Activated T-helper 1 cell treated with anti-CD3 and anti-CD28 coated beads, Interleukin-12 subunit alpha, Interleukin-12 subunit beta, Interleukin-2, Interleukin-4 antibody, amounts not matched to agents 30 ng/mL and 10 ng/mL and 1 ng/mL, durations not matched to agents 14 hours and 24 hours and 36 hours (primary cell): ENCODE results near the gene IL17B. TPM values are rescaled to one million over a fixed set of nuclear protein-coding genes. Genes with fewer than 3 reads are reported as not detected.

Experiments used
- DNase-seq: peaks from one replicate; pipeline ENCODE4 v3.0.0; 2021; ENCODE audit warnings: low spot score
- H3K27ac Mint-ChIP-seq: one replicate; pipeline ENCODE4 v1.8.0; 2021; ENCODE audit warnings: mild to moderate bottlenecking, mixed read lengths
- H3K27me3 Mint-ChIP-seq: one replicate; pipeline ENCODE4 v1.8.0; 2022; ENCODE audit warnings: mild to moderate bottlenecking, moderate library complexity, mixed read lengths; ENCODE audit not compliant: insufficient read depth
- H3K36me3 Mint-ChIP-seq: one replicate; pipeline ENCODE4 v1.8.0; 2021; ENCODE audit warnings: low read depth, mixed read lengths
- H3K4me1 Mint-ChIP-seq: one replicate; pipeline ENCODE4 v1.8.0; 2021; ENCODE audit warnings: low read depth, mixed read lengths
- H3K4me3 Mint-ChIP-seq: one replicate; pipeline ENCODE4 v1.8.0; 2021; ENCODE audit warnings: mild to moderate bottlenecking, moderate library complexity, mixed read lengths
- H3K9me3 Mint-ChIP-seq: one replicate; pipeline ENCODE4 v1.8.0; 2021; ENCODE audit warnings: mixed read lengths
- intact Hi-C: fragments of 100-400 bp; cut with micrococcal nuclease; formaldehyde crosslinking; loops from one replicate; pipeline ENCODE4 v1.15.1; 2024
- total RNA-seq: library from RNA; stranded (reverse); gene quantifications from 2 replicates; pipeline ENCODE4 v1.2.3, GENCODE V29; 2022

Gene IL17B
- total RNA-seq, 1 donor from 2014 or later, result not detected

DNA sequence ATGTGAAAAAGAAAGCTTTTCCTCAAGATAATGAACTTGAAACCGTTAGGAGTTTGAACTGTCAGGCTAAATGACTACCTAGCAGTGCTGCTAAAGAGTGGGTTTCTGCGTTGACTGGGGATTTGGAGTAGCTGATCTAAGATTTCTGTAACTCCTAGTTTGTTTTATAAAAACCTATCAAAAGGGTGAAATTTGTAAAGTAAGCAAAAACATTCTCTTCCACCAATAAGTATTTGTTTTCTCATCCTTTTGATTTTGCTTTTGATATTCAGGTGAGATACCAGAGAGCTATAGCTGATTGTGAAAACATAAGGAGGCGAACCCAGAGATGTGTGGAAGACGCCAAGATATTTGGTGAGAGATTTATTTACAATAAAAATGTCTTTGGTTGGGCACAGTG, 29.7 kb downstream of the IL17B start:
- intact Hi-C loops, result loop anchor here (5.0 to 10.0 kb wide), 4 partner anchors 525 to 1165 kb away; partner anchors contain the start of genes ADRB2 and TCOF1
- Mint-ChIP-seq H3K4me1 (peaks cover 68% of the 10 kb centered on the region), H3K9me3 (no peaks in the 10 kb centered on the region), H3K36me3 (peaks cover 52% of the 10 kb centered on the region), H3K4me3 (peak overlapping the region; percentile 73), H3K27me3 (no peaks in the 10 kb centered on the region), H3K27ac (peak overlapping the region; percentile 40)
- DNase-seq, result no peak

- intact Hi-C loops, result loop anchor here (5.0 to 10.0 kb wide), 4 partner anchors 524 to 1164 kb away; partner anchors contain the start of genes ADRB2 and TCOF1
- Mint-ChIP-seq H3K27ac (peak overlapping the region; percentile 88), H3K4me3 (peak overlapping the region; percentile 95), H3K4me1 (peaks cover 68% of the 10 kb centered on the region), H3K36me3 (peaks cover 46% of the 10 kb centered on the region), H3K27me3 (no peaks in the 10 kb centered on the region), H3K9me3 (no peaks in the 10 kb centered on the region)
- no peak for DNase-seq
Observed at GRCh38 chr5:149348518-149348917, 30.6 kb downstream of the IL17B start.

DNA sequence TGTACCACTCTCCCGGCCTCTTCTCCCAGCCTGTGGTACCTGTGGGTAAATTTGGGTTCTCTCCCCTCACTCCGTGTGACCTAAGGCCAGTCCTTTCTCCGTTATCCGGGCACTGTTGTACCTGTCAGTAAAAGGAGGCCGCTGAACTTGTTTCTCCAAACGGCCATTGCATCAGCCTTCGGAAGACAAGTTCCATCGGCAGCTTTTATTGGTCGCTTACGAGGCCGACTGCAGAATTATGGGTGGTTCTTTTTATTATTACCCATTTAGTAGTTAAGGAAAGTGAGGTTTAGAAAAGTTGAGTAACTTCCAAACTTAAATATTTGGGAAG, 33.2 kb downstream of the IL17B start:
- intact Hi-C loops, result loop anchor here (1.0 to 10.0 kb wide), 12 partner anchors 11 to 1161 kb away; partner anchors contain the start of genes ADRB2, CD74, CSNK1A1 and FBXO38
- Mint-ChIP-seq H3K27ac (peak overlapping the region; percentile 94), H3K36me3 (peaks cover 26% of the 10 kb centered on the region), H3K4me3 (peak overlapping the region; percentile 95), H3K27me3 (no peaks in the 10 kb centered on the region), H3K9me3 (no peaks in the 10 kb centered on the region), H3K4me1 (peaks cover 48% of the 10 kb centered on the region)
- DNase-seq, result no peak

GRCh38 chr5:149345147-149345891, 33.8 kb downstream of the IL17B start, which contains the start of gene GRPEL2:
GRPEL2 (plus strand) TSS chr5:149345499; CDS start chr5:149345540, 41 bp downstream.
- peaks cover 43% of the 10 kb centered on the region for H3K4me1 Mint-ChIP-seq
- DNase-seq, result peak; percentile 89
- no peaks in the 10 kb centered on the region for H3K9me3 Mint-ChIP-seq
- H3K27me3 Mint-ChIP-seq, result no peaks in the 10 kb centered on the region
- H3K27ac Mint-ChIP-seq, result peak within 1 kb of the TSS; percentile 94
- H3K4me3 Mint-ChIP-seq, result peak within 1 kb of the TSS; percentile 95
- intact Hi-C loops, result loop anchor here (1.0 to 10.0 kb wide), 12 partner anchors 12 to 1161 kb away; partner anchors contain the start of genes ADRB2, CD74, CSNK1A1 and FBXO38
- H3K36me3 Mint-ChIP-seq, result peaks cover 20% of the 10 kb centered on the region

DNA sequence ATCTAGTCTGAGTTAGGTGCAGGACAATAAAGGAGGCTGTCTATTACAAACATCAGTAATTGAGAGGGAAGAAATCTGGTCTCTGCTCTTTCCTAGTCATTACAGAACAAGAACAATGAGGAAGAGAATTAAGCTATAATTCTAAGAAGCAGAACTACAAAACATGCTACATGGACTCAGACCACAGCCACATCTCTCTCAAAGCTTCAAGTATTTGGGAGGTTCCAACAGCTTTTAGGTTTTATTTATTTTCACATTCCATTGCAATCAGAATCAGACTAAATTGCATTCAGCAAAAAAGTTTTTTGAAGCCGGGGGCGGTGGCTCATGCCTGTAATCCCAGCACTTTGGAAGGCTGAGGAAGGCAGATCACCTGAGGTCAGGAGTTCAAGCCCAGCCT, 34.9 kb downstream of the IL17B start:
- Mint-ChIP-seq H3K27ac (peak overlapping the region; percentile 30), H3K36me3 (peaks cover 10% of the 10 kb centered on the region), H3K27me3 (no peaks in the 10 kb centered on the region), H3K4me3 (peak overlapping the region; percentile 50), H3K4me1 (peaks cover 34% of the 10 kb centered on the region), H3K9me3 (no peaks in the 10 kb centered on the region)
- intact Hi-C loops, result loop anchor here (2.0 to 10.0 kb wide), 7 partner anchors 23 to 1159 kb away; partner anchors contain the start of genes ADRB2, CD74, HMGXB3 and PPARGC1B
- no peak for DNase-seq

DNA sequence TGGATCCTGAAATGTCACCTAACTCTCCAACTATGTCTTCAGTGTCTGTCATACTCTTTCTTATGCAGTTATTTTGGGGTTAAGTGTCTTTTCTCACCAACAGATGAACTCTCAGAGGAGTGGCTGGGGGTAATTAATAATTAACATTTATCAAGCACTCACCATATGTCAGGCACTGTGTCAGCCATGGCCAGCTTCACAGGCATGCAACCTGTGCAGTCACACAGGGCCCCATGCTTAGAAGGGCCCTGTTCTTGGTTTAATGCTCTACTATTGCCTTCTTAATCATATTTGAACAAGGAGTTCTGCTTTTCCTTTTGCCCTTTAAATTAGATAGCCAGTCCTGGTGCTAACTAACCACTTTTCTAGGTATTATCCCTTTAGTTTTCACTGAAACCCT, 37.2 kb downstream of the IL17B start:
- Mint-ChIP-seq H3K27ac (no peak overlapping the region), H3K9me3 (no peaks in the 10 kb centered on the region), H3K4me1 (peaks cover 13% of the 10 kb centered on the region), H3K4me3 (no peak overlapping the region), H3K27me3 (peaks cover 11% of the 10 kb centered on the region), H3K36me3 (peaks cover 4% of the 10 kb centered on the region)
- intact Hi-C loops, result loop anchor here (10.0 kb wide), 3 partner anchors 517 to 1157 kb away; partner anchors contain the start of gene ADRB2
- no peak for DNase-seq

- Mint-ChIP-seq H3K4me1 (peaks cover 13% of the 10 kb centered on the region), H3K4me3 (no peak overlapping the region), H3K9me3 (no peaks in the 10 kb centered on the region), H3K27ac (no peak overlapping the region), H3K27me3 (peaks cover 16% of the 10 kb centered on the region), H3K36me3 (peaks cover 4% of the 10 kb centered on the region)
- no peak for DNase-seq
- intact Hi-C loops, result loop anchor here (10.0 kb wide), 3 partner anchors 516 to 1156 kb away; partner anchors contain the start of gene ADRB2
Observed at GRCh38 chr5:149340920-149341319, 38.2 kb downstream of the IL17B start.

DNA sequence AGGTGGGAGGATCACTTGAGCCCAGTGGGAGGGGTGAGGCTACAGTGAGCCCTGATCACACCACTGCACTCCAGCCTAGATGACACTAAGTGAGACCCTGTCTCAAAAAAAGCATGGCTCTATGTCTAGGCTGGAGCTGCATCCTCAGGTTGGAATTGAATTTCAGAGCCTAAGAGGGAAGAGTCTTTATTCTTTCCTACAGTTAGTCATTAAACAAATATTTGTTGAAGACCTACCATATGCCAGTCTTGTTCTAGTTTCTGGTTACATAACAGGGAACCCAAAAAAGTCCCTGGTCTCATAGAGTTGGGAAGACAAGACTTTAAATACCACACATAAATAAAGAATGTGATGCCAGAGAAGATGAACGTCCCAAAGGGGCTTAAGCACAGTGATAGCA, 40.7 kb downstream of the IL17B start:
- no peak overlapping the region for H3K4me3 Mint-ChIP-seq
- DNase-seq, result no peak
- no peaks in the 10 kb centered on the region for H3K36me3 Mint-ChIP-seq
- H3K27me3 Mint-ChIP-seq, result peaks cover 18% of the 10 kb centered on the region
- no peaks in the 10 kb centered on the region for H3K9me3 Mint-ChIP-seq
- H3K27ac Mint-ChIP-seq, result peak overlapping the region; percentile 11
- intact Hi-C loops, result no loop called here
- H3K4me1 Mint-ChIP-seq, result no peaks in the 10 kb centered on the region

DNA sequence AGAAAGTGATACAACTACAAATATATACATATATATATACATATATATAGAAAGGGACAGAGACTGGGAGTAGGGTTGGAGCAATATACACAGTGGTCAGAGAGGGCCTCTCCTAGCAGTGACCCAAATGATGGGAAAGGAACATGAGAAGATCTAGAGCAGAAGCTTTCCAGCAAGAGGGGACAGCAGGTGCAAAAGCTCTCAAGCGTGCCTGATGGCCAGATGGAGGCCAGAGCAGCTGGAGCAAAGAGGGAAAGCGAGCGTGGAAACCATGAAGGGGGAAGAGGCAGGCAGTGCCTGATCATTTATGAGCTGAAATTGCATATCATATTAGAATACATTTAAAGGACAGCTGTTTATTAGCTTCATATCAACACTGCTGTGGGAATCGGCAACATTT, 41.4 kb downstream of the IL17B start:
- Mint-ChIP-seq H3K27me3 (peaks cover 18% of the 10 kb centered on the region), H3K27ac (no peak overlapping the region), H3K9me3 (no peaks in the 10 kb centered on the region), H3K4me3 (no peak overlapping the region), H3K4me1 (no peaks in the 10 kb centered on the region), H3K36me3 (no peaks in the 10 kb centered on the region)
- intact Hi-C loops, result no loop called here
- DNase-seq, result no peak

GRCh38 chr5:149333711-149334443, 45.2 kb downstream of the IL17B start:
- H3K4me1 Mint-ChIP-seq, result no peaks in the 10 kb centered on the region
- H3K4me3 Mint-ChIP-seq, result no peak overlapping the region
- intact Hi-C loops, result no loop called here
- no peaks in the 10 kb centered on the region for H3K9me3 Mint-ChIP-seq
- no peaks in the 10 kb centered on the region for H3K36me3 Mint-ChIP-seq
- H3K27ac Mint-ChIP-seq, result no peak overlapping the region
- H3K27me3 Mint-ChIP-seq, result peaks cover 20% of the 10 kb centered on the region
- no peak for DNase-seq

DNA sequence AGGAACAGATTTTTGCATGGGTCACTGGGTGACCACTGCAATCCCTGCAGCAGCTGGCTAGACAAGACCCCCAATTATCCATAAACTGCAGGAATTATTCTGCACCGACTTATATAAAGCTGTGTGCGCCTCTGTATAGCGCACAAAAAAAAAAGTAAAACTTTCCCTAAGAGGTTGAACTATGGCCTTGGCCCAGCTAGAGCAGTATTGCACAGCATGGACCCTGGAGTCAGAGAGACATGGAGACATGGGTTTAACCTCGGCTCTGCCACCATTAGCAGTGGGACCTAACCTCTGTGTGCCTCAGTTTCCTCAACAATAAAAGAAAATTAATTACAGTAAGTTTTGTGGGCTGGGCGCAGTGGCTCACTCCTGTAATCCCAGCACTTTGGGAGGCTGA, 50.9 kb downstream of the IL17B start:
- Mint-ChIP-seq H3K27me3 (peaks cover 2% of the 10 kb centered on the region), H3K36me3 (no peaks in the 10 kb centered on the region), H3K4me3 (no peak overlapping the region), H3K27ac (no peak overlapping the region), H3K9me3 (no peaks in the 10 kb centered on the region), H3K4me1 (no peaks in the 10 kb centered on the region)
- DNase-seq, result no peak
- intact Hi-C loops, result no loop called here

DNA sequence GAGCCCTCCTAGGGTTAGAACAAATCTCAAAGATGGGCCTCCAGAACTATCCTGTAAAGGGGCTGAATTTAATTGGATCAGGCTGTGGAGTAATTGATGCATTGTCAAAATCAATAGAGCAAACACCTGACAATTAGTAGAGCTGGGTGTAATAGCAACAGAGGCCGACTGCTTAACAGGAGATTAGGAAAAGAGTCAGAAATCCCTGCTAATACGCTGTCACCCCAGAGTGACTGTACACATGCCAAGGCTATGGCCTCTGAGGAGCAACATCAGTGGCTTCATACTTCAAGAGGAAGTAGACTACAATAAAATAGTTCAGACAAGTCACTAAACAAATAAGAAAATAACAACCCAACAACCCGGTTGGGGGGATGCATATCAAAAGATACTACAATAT, 52.5 kb downstream of the IL17B start:
- Mint-ChIP-seq H3K36me3 (no peaks in the 10 kb centered on the region), H3K4me1 (no peaks in the 10 kb centered on the region), H3K4me3 (no peak overlapping the region), H3K27me3 (peaks cover 2% of the 10 kb centered on the region), H3K9me3 (no peaks in the 10 kb centered on the region), H3K27ac (no peak overlapping the region)
- DNase-seq, result no peak
- intact Hi-C loops, result no loop called here

DNA sequence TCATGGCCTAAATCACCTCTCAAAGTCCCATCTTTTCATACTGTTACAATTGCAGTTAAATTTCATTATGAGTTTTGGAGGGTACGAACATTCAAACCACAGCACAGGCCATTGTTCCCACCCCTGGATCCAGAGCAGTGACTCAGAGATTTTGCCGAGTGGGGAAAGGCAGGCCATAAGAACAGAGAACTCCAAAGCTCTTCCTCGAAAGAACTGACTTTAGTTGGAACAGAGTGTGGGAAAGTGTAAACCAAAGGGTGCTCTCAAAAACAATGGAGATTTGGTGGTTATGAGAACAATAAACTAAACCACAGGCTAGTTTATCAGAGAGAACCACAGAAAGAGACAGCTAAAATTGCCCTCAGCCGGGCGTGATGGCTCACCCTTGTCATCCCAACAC, 53.2 kb downstream of the IL17B start:
- no peak overlapping the region for H3K4me3 Mint-ChIP-seq
- no peaks in the 10 kb centered on the region for H3K9me3 Mint-ChIP-seq
- no peak overlapping the region for H3K27ac Mint-ChIP-seq
- H3K4me1 Mint-ChIP-seq, result no peaks in the 10 kb centered on the region
- no peak for DNase-seq
- H3K27me3 Mint-ChIP-seq, result peaks cover 2% of the 10 kb centered on the region
- H3K36me3 Mint-ChIP-seq, result no peaks in the 10 kb centered on the region
- intact Hi-C loops, result no loop called here
